Activated T-helper 1 cell treated with anti-CD3 and anti-CD28 coated beads, Interleukin-2, amount 50 U/mL, for 16 hours (primary cell): ENCODE measurements around the gene SH3D21.

Source experiments
- DNase-seq, 2 donors: peaks; one replicate each; pipeline ENCODE4 v3.0.0-alpha.2; 2020; ENCODE audit warnings: low read depth in 1 of 2, low spot score in 1 of 2

The SH3D21 gene

GRCh38 chr1:36358514-36359084 lies 52.4 kb downstream of the SH3D21 start:
- DNase-seq = no peak

- no peak for DNase-seq
Observed at GRCh38 chr1:36359383-36359782, 53.2 kb downstream of the SH3D21 start.

- no peak for DNase-seq
Observed at GRCh38 chr1:36359911-36360550, 53.9 kb downstream of the SH3D21 start.

- DNase-seq = no peak
Observed at GRCh38 chr1:36365381-36365780, 59.2 kb downstream of the SH3D21 start.

GRCh38 chr1:36366091-36366661 lies 60.0 kb downstream of the SH3D21 start:
- DNase-seq = no peak

GRCh38 chr1:36367066-36367465 lies 60.9 kb downstream of the SH3D21 start:
- DNase-seq = no peak

- DNase-seq = no peak
Observed at GRCh38 chr1:36367798-36368197, 61.6 kb downstream of the SH3D21 start.

- peak; percentile 72 to 79 for DNase-seq
Observed at GRCh38 chr1:36369061-36369861, 63.1 kb downstream of the SH3D21 start.
